HG02571 (cell line): ENCODE measurements around the gene ESRRA.

Source experiments
- ATAC-seq: cut with Tn5 transposase; IDR thresholded peaks from one replicate; pipeline ENCODE4 v1.9.1; 2021; ENCODE audit warnings: mild to moderate bottlenecking, moderate library complexity; ENCODE audit not compliant: unreplicated experiment

The ESRRA gene

DNA sequence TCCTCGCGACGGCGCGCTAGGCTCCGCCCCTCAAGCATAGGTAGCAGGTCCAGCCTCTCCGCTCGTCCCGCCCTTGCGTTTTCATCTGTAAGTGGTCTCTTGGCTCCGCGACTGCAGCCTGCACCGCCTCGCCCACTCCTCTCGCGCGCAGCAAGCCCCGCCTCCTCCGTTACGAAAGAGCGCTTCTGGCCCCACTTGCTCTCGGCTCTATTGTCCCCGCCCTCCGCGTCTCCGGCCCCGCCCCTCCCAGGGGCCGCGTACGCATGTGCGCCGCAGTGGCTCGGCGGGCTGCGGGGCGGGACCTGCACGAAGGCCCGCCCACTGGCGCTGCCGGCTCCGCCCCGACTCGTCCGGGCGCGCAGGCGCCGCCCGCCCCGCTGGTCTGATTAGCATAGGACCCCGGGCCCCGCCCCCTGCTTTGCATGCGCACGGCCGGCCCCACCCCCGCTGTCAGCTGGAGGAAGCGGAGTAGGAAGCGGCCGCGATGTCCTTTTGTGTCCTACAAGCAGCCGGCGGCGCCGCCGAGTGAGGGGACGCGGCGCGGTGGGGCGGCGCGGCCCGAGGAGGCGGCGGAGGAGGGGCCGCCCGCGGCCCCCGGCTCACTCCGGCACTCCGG is at the start of gene ESRRA:
ESRRA (plus strand) TSS at position 450 of the 616 bp plus-strand sequence. CDS start 1,656 bp downstream, outside the sequence.
- peak; percentile 63 for ATAC-seq

DNA sequence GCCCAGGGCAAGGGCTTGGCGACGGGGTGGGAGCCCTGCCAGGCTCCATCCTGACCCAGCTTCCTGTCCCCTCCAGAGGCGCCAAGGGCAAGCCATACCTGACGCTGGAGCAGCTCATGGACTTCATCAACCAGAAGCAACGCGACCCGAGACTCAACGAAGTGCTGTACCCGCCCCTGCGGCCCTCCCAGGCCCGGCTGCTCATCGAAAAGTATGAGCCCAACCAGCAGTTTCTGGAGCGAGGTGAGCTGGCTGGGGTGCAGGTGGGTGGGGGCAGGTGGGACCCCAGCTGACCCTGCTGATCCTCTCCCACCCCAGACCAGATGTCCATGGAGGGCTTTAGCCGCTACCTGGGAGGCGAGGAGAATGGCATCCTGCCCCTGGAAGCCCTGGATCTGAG is 49.0 kb upstream of the ESRRA start:
- no peak for ATAC-seq

DNA sequence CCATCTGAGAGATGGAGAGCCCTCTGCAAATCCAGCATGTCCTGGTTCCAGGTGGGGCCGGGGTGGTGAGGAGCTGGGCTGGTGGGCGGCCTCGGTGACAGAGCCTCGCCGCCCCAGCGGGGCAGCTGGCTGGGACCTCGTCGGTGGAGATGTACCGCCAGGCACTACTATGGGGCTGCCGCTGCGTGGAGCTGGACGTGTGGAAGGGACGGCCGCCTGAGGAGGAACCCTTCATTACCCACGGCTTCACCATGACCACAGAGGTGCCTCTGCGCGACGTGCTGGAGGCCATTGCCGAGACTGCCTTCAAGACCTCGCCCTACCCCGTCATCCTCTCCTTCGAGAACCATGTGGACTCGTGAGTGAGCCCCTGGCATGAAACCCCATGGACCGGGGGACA is 47.0 kb upstream of the ESRRA start:
- ATAC-seq: no peak

GRCh38 chr11:64258946-64259532 is 46.3 kb upstream of the ESRRA start:
- ATAC-seq: no peak

DNA sequence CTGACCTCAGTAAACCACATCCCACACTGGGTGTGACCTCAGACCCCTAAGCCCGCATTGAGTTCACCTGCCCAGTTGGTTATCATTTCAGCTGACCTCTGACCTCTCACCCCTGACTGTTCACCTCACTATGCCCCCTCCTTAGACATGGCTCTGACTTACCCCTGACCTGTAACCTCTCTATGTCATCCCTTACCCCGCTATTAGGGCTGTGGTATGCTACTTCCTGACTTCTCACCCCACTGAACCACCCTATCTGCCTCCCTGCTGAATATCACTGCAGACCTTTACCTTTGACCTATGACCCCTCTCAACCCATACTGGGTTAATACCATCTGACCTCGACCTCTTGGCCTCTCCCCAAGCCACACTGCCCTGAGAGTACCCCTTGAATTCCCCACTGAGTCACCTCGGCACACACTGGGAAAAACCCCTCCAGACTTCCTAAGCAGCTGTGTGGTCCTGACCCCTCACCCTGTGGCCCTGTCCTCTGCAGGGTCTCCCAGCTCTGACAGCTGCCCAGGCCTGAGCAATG is 45.7 kb upstream of the ESRRA start:
- no peak for ATAC-seq

DNA sequence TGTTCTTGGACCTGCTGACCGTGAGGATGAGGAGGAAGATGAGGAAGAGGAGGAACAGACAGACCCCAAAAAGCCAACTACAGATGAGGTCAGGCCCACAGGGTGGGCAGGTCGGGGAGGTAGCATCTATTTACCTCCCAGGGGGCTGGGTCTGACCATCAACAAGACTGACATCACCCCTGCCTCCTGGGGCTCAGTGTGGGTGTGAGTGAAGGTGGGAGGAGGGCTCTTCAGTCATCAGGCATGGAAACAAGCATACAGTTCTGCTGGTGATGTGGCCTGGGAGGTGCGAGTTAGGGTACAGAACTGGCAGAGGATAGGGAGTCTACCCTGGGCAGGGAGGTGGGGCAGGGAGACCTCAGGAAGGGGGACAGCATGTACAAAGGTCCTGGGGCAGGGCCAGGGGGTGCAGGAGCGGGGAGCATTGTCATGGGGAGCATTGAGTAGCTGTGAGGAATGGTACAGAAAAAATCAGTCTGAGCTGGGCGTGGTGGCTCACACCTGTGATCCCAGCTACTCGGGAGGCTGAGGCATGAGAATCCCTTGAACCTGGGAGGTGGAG is 45.1 kb upstream of the ESRRA start:
- no peak for ATAC-seq

GRCh38 chr11:64261556-64262080 is 43.7 kb upstream of the ESRRA start:
- ATAC-seq: no peak

DNA sequence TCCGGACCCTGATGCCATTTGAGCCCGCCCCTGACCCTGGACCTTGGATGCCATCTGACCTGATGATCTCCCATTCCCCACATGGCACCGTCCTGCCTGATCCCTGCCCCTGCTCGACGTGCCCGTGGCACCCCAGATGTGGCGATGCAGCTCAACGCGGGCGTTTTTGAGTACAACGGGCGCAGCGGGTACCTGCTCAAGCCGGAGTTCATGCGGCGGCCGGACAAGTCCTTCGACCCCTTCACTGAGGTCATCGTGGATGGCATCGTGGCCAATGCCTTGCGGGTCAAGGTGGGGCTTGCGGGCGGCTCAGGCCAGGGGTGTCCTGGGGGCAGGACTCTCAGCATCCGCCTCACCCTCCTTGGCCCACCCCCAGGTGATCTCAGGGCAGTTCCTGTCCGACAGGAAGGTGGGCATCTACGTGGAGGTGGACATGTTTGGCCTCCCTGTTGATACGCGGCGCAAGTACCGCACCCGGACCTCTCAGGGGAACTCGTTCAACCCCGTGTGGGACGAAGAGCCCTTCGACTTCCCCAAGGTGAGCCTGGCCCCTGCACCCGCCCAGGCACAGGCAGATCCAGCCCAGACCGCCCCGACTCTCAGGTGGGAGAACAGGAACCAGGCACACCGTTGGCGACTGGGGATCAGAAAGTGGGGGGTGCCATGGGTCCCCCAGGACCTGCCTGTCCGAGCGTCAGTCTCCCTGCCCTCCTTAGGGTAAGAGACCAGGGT is 42.9 kb upstream of the ESRRA start:
- ATAC-seq: no peak

DNA sequence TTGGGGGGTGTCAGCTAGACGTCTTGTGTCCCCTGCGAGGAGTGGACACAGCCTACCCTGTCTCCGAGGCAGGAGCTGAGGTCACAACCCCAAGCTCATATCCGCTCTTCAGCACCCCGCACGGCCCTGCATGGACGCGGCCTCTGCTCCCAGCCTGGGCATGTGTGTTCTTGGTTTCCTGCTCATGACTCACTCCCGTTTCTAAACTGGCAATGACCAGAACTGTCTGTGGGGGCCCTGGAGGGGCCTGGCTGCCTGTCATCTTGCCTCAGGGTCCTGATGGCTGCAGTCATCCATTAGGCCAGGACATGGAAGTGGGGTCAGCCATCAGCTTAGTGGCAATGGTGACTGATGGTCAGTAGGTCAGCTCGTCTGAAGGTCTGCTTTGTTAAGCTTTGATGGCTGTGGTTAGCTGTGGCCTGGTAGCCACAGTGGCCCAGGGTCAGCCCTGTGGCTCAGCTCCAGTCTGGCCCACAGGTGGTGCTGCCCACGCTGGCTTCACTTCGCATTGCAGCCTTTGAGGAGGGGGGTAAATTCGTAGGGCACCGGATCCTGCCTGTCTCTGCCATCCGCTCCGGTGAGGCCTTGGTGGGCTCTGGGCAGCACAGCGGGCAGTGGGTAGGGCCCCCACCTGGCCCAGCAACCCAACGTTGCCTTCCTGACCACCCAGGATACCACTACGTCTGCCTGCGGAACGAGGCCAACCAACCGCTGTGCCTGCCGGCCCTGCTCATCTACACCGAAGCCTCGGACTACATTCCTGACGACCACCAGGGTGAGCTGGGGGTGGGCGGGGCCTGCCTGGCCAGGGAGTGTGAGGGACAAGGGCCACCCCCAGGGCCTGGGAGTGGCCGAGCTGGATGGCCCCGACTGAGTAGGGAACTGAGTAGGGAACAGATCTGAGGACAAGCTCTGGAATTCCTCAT is 42.0 kb upstream of the ESRRA start:
- ATAC-seq: no peak

DNA sequence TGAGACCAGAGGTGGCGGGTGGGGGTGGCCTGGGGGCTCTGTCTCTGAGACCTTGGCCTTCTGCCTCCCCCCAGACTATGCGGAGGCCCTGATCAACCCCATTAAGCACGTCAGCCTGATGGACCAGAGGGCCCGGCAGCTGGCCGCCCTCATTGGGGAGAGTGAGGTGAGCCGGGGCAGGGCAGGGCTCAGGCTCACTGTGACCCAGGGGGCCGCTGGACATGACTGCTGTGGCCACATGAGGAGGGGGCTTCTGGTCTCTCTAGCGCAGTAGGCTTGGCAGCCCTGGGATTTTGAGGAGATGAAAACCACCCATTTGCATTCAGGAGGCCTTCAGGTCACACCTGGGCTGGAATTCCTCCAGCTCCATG is 41.4 kb upstream of the ESRRA start:
- no peak for ATAC-seq

DNA sequence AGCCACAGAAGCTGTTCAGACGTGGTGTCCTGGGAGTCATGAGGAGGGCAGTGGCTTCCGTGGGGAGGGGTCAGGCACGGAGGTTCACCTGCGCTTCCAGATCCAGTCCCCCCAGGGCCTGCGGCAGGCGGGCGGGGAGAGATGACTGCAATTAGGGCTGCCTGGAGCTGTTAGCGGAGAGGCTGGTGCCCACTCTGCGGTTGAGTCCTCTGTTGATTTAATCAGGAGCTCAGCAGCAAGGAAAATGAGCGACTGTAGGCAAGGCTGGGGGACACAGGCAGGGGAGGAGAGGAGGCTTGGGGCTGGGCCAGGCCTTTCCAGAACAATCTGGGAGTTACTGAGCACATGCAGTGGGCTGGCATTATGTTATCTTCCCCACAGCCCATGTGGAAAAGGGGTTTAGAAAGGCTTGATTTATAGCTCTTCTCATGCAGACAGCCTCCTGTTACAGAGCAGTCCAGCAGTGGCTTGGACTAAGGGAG is 40.9 kb upstream of the ESRRA start:
- ATAC-seq: no peak

GRCh38 chr11:64265176-64266160 is 39.9 kb upstream of the ESRRA start:
- ATAC-seq: no peak

GRCh38 chr11:64266339-64266738 is 39.0 kb upstream of the ESRRA start:
- no peak for ATAC-seq

DNA sequence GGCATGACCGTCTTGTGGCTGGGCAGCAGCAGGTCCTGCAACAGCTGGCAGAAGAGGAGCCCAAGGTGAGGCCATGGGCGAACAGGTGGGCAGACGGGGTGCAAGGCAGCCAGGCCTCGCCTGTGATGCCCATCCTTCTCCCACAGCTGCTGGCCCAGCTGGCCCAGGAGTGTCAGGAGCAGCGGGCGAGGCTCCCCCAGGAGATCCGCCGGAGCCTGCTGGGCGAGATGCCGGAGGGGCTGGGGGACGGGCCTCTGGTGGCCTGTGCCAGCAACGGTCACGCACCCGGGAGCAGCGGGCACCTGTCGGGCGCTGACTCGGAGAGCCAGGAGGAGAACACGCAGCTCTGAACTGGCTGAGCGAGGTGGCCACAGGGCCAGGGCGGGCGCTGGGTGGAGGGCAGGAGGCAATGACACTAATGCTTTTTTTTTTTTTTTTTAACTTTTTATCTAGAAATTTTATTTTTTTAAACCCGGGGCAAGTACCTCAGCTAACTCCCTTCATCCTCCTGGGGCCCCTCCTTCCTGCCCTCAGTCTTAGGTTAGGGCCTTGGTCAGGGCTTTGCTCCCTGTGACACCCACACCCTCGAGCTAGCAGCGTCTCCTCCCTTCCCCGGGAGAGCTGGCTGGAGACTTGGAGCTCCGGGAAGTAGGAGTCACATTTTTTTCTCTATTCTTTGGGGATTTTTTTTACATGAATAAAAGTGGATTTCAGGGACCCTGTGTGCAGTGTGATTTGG is 37.9 kb upstream of the ESRRA start:
- no peak for ATAC-seq

DNA sequence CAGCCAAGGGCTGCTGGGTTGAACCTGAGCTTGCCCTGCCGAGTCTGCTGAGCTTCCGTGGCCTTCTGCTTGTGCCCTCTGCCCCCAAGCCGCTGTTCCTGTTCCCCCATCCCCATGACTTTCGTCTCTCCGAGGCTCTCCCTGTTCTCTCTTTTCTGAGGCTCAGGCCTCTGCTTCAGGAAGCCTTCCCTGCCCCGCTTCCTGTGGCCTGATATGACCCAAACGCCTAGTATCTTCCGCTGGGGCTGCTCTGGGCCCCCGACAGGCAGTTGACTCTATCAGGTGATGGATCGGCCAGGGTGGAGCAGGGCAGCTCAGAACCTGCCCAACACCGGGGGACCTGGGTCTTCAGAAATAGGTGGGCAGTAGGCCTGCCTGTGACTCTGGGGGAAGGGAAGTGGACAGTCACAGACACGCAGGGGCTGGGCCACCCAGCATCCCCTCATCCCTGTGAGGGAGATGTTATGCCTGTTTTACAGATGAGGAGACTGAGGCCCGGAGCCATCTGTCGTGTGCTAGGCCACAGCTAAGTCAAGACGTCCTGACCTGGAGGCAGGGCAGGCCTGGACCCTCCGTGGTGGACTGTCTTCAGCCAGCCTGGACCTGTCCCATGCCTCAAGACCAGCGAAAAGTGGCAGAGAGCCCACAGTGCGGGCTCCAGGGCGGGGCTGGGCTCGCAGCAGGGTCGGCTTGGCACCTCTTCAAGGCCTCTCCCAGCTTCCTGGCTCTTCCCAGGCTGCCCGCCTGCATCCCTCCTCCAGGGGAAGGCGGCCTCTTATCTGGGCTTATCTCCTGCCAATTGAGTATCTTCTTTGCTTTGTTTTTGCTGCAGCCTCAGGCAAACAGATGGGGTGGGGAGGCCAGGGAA is 37.1 kb upstream of the ESRRA start:
- no peak for ATAC-seq

- ATAC-seq: peak; percentile 4
Observed at GRCh38 chr11:64268893-64269539, 36.3 kb upstream of the ESRRA start.
